ENCODE results near the gene LGALS1.

The LGALS1 gene

GRCh38 chr22:37674951-37675929 lies at the start of gene LGALS1:
Gene LGALS1, plus strand, starts transcription at chr22:37675636. Its CDS starts 67 bp downstream, at chr22:37675703.
- in situ Hi-C loops (cut with HindIII; ENCODE audit: low sequenced_read_pairs), result no loop called here

- in situ Hi-C loops (cut with HindIII; ENCODE audit: low sequenced_read_pairs), result loop anchor here (10.0 kb wide), 1 partner anchor 189 kb away; no protein-coding TSS in a partner anchor
Observed at GRCh38 chr22:37625737-37626136, 49.7 kb upstream of the LGALS1 start.

GRCh38 chr22:37626144-37626543 lies 49.3 kb upstream of the LGALS1 start:
- in situ Hi-C loops (cut with HindIII; ENCODE audit: low sequenced_read_pairs), result loop anchor here (10.0 kb wide), 1 partner anchor 189 kb away; no protein-coding TSS in a partner anchor

DNA sequence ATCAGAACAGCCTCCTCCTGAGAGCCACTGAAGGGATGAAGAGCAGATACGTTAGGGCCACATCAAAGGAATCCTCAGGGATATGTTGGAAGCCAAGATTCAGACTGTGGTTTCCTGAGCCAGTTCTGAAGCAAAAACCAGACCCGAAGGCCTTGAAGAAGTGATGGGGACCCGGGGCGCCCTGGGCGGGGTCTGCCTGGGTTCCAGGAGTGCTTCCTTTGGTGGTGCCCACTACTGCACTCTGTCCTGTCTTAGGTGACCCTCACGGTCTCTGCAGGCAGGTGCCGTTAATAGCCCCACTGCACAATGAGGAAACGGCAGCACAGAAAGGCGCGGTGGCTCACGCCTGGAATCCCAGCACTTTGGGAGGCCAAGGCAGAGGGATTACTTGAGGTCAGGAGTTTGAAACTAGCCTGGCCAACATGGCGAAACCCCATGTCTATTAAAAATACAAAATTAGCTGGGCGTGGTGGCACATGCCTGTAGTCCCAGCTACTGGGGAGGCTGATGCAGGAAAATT lies 48.8 kb upstream of the LGALS1 start:
- in situ Hi-C loops (cut with HindIII; ENCODE audit: low sequenced_read_pairs), result loop anchor here (10.0 kb wide), 1 partner anchor 188 kb away; no protein-coding TSS in a partner anchor

DNA sequence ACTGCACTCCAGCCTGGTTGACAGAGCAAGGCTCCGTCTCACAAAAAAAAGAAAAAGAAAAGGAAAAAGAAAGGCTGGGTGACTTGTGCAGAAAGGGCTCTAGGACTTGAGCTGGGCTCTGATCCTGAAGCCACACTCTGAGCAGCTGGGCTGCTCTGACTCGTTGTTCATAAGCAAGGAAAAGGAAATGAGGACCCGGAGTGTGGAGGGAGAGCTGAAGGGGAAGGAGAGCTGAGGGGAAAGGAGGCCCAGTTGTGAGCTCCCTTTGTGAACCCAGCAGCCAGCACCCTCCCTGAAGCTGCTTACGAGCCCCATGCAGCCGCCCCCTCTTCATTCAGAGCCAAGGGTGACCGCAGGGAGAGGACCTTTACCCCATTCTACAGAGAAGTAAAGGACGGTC lies 48.3 kb upstream of the LGALS1 start:
- in situ Hi-C loops (cut with HindIII; ENCODE audit: low sequenced_read_pairs), result loop anchor here (10.0 kb wide), 1 partner anchor 188 kb away; no protein-coding TSS in a partner anchor

DNA sequence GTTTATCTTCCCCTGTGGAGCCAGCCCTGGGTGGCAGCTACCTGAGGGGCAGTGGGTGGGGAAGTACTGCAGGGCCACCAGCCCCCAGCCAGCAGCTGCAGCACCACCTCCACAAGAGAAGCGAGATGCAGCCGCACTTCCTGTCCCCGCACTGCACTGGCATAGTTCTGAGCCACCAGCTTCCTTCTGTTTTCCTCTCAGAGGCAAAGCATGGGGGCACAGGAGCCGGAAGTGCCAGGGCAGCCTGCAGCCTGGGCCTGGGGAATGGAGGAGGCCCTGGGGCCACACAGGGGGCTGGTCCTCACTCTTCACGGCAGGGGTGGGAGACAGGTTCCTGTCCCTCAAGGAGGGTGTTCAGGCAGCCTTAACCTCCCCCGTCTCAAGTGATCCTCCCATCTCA lies 47.9 kb upstream of the LGALS1 start:
- in situ Hi-C loops (cut with HindIII; ENCODE audit: low sequenced_read_pairs), result loop anchor here (10.0 kb wide), 1 partner anchor 187 kb away; no protein-coding TSS in a partner anchor

DNA sequence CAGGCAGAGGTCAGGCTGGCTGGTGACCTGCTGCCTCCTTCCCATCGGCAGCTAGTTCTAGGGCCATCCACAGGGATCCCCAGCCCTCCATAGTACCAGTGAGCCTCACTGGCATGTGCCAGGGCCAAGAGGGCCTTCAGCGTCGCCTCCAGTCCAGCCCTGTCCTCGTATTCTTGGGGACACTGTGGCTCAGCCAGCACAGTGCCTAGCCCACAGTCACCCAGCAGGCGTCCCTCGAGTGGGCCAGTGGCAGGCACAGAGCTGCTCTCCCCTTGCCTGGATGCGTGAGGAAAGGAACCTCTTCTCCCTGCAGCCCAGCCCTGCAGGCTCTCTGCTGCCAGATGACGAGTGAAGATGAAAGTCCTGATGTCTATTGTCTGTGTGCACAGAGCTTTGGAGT lies 46.6 kb upstream of the LGALS1 start:
- in situ Hi-C loops (cut with HindIII; ENCODE audit: low sequenced_read_pairs), result loop anchor here (10.0 kb wide), 1 partner anchor 186 kb away; no protein-coding TSS in a partner anchor

DNA sequence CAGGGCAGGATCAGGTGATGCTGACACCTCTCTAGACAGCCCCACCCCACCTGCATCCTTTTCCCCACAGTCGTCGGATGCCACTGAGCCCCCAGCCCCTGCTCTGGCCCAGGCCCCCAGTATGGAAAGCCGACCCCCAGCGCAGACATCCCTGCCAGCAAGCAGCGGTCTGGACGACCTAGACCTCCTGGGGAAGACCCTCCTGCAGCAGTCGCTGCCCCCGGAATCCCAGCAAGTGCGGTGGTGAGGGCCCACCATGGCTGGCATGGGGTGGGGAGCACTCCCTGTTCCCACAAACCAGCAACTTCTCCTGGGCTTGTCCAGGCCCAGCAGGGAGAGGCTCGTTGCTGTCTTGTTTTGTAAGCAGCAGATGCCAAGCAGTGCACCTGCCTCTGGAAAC lies 45.5 kb upstream of the LGALS1 start:
- in situ Hi-C loops (cut with HindIII; ENCODE audit: low sequenced_read_pairs), result loop anchor here (10.0 kb wide), 1 partner anchor 185 kb away; no protein-coding TSS in a partner anchor

GRCh38 chr22:37630839-37631435 lies 44.5 kb upstream of the LGALS1 start:
- in situ Hi-C loops (cut with HindIII; ENCODE audit: low sequenced_read_pairs), result no loop called here

DNA sequence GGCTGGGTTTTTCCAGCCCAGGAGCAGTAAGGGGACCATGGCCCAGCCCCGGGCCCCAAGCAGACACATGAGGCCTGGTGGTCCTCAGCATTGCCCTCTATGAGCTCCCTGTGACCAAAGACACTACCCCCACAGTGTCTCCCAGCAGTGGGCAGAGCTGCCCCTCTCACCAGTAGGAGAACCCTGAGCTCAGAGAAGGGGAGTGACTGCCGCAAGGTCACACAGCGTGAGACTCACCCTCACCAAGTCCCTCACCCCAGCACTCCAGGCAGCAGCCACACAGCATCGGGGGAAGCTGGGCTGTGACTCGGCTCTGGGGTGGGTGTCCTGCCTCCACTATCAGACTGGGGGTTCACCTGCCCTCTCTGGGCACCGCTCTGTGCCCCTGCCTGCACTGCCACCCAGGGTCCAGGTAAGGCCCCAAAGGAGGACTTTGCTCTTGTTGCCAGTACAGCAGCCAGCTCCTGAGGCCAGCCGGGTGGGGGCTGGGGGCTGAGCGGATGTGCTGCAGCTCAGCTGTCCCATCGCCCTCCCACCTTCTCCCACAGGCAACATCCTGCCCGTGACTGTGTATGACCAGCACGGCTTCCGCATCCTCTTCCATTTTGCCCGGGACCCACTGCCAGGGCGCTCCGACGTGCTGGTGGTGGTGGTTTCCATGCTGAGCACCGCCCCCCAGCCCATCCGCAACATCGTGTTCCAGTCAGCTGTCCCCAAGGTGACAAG lies 43.8 kb upstream of the LGALS1 start:
- in situ Hi-C loops (cut with HindIII; ENCODE audit: low sequenced_read_pairs), result no loop called here

GRCh38 chr22:37632174-37633088 lies 43.0 kb upstream of the LGALS1 start:
- in situ Hi-C loops (cut with HindIII; ENCODE audit: low sequenced_read_pairs), result no loop called here

DNA sequence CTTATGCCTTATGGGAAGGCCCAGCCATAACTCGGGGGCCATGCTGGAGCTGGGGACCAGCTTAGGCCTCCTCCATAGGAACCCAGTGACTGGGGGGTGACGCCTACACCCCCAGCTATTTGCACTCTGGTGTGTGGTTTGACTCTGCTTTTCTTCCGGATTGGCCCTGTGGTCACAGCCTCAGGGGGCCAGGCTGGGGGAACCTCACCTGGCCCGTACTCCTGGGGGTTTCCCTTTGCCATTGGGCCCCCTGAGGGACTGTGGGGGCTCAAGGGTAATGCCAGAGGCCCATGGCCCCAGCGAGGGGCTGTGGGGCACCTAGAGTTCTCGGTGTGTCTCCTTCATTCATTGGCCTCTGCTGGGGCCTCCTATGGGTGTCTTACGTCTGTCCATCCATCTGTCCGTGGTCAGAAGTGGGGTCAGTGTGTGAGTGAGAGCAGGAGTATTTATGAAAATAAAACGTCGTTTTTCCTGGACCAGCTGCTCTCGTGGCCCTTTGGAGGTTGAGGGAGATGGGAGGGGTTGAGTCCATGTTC lies 42.3 kb upstream of the LGALS1 start:
- in situ Hi-C loops (cut with HindIII; ENCODE audit: low sequenced_read_pairs), result no loop called here

DNA sequence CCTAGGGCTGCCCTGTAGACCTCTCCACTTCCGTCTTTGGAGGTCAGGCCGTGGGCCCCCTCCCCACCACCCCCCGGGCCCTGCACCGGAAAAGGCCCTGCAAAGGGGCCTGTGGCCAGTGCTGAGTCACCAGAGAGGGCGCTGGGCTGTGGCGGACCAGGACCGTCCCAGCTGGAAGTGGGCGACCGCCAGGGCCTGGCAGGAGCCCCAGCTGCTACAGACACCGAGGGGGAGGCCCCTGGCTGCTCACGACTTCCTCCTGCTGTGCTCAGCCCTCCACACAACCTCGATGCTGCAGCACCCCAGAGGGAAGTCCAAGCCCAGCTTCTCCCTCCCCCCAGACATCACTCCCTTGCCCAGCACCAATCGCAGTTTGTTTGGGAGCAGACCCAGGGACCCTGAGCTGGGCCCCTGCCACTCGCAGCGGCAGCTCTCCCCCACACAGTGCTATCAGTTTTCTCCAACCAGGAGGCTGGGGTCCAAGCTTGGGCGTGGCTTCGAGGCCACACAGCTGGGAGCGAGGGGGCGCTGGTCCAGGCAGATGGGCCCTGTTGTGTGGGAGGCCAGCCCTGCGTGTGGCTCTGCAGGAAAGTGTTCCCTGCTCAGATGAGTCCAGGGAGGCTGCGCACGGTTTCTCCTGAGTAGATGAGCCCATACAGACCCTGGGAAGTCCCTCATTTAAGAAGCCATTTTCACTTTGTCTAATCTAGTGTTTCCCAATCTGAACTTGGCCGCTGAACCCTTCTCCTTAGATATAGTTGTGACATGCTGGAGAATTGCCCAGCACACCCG lies 41.6 kb upstream of the LGALS1 start:
- in situ Hi-C loops (cut with HindIII; ENCODE audit: low sequenced_read_pairs), result no loop called here

DNA sequence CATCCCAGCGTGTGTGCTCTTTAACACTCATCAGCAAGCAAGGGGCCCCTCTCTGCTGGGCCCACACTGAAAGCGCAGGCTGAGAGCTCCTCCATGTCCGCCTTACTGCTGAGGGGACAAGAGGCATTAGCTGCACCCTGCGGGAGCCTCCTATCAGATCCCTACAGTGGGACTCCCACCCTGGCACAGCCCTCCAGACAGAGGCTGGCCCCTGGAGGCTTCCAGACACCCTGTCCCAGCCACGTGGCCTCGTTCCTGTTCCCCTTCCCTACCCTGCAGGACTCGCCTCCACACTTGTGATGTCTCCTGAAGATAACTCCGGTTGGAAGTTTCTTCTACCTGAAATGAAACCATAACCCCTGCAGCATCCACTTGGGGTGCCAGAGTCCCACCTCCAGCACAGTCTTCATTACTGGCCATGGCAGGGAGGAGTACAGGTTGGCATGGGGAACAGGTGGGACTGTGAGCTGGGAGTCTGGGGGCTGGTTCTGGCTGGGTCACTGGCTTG lies 41.0 kb upstream of the LGALS1 start:
- in situ Hi-C loops (cut with HindIII; ENCODE audit: low sequenced_read_pairs), result no loop called here

DNA sequence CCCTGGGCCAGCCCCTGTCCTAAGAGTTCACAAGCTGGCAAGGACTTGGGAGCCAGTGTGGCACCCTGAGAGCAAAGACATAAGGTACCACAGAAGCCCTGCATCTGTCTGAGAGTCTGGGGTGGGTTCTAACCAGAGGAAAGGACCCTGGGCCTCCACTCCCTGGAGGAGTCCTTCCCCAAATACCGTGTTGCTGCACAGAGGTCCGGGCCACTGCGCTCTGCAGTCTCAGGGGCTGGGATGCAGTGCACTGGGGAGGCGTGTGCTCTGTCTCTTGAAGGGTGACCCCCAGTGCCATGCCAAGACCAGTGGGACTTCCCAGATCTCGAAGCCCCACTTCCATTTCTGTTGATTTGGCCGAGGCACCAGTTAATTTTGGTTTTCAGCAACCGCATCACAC lies 40.3 kb upstream of the LGALS1 start:
- in situ Hi-C loops (cut with HindIII; ENCODE audit: low sequenced_read_pairs), result no loop called here

GRCh38 chr22:37636186-37636948 lies 39.1 kb upstream of the LGALS1 start:
- in situ Hi-C loops (cut with HindIII; ENCODE audit: low sequenced_read_pairs), result no loop called here

DNA sequence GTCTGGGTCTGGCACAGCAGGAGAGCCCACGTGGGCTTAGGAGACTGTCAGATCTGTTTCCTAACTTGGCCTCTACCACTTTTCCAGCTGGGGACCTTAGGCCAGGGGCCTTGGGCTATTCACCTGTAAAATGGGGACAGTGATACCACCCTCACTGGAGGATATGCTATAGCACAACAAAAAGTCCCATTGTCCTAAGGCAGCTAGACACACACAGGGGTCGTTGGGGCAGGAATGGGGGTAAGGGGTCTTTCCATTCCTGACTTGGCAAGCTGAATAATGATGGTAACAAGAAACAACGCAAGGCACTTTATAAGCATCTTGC lies 38.5 kb upstream of the LGALS1 start:
- in situ Hi-C loops (cut with HindIII; ENCODE audit: low sequenced_read_pairs), result no loop called here
